Natural killer cell (primary cell): ENCODE results near the gene IL10RA. TPM values are rescaled to one million over a fixed set of nuclear protein-coding genes. Genes with fewer than 3 reads are reported as not detected.

ENCODE experiments used
- ATAC-seq, 3 donors: fragments of 150-1000 bp in 2 of 3; fragments of 200-7000 bp in 1 of 3; cut with Tn5 transposase; 1 replicate in 1 of 3; 2 replicates in 2 of 3; pipeline ENCODE4 v1.10.0; 2021; ENCODE audit warnings: mild to moderate bottlenecking in 2 of 3, moderate library complexity in 2 of 3
- DNase-seq, 2 donors: peaks; one replicate each; pipeline versions ENCODE4 v3.0.0 to v3.0.0-alpha.2; 2013 to 2021; ENCODE audit warnings: mixed read lengths in 1 of 2
- H3K27ac ChIP-seq: one replicate; pipeline ENCODE4 v1.5.1; 2013; ENCODE audit warnings: mild to moderate bottlenecking, low read length
- H3K27me3 ChIP-seq: one replicate; pipeline ENCODE4 v1.6.1; 2013; ENCODE audit warnings: low read length; ENCODE audit not compliant: control insufficient read depth, insufficient read depth
- H3K36me3 ChIP-seq: one replicate; pipeline ENCODE4 v1.6.1; 2013; ENCODE audit warnings: low read length; ENCODE audit not compliant: control insufficient read depth, insufficient read depth
- H3K4me1 ChIP-seq: one replicate; pipeline ENCODE4 v1.6.1; 2013; ENCODE audit warnings: low read length; ENCODE audit not compliant: control insufficient read depth, insufficient read depth
- H3K4me3 ChIP-seq: one replicate; pipeline ENCODE4 v1.5.1; 2013; ENCODE audit warnings: low read length
- H3K9me3 ChIP-seq: one replicate; pipeline ENCODE4 v1.6.1; 2013; ENCODE audit warnings: low read length; ENCODE audit not compliant: control insufficient read depth, insufficient read depth
- H3K27ac Mint-ChIP-seq, 2 donors: one replicate each; pipeline ENCODE4 v1.8.0; 2022; ENCODE audit warnings: mild to moderate bottlenecking in 2 of 2, mixed read lengths in 2 of 2, moderate library complexity in 1 of 2
- H3K27me3 Mint-ChIP-seq, 2 donors: one replicate each; pipeline ENCODE4 v1.8.0; 2022; ENCODE audit warnings: low read depth in 2 of 2, mixed read lengths in 2 of 2
- H3K36me3 Mint-ChIP-seq: one replicate; pipeline ENCODE4 v1.8.0; 2022; ENCODE audit warnings: mixed read lengths
- H3K4me1 Mint-ChIP-seq, 2 donors: one replicate each; pipeline ENCODE4 v1.8.0; 2022; ENCODE audit warnings: mixed read lengths in 2 of 2
- H3K4me3 Mint-ChIP-seq: one replicate; pipeline ENCODE4 v1.8.0; 2022; ENCODE audit warnings: mild to moderate bottlenecking, moderate library complexity, mixed read lengths
- H3K9me3 Mint-ChIP-seq, 2 donors: one replicate each; pipeline ENCODE4 v1.8.0; 2022; ENCODE audit warnings: mixed read lengths in 2 of 2
- WGBS: methylation state at CpG from one replicate; pipeline ENCODE4 v1.1.7; 2013; ENCODE audit warnings: missing lambda C conversion rate; ENCODE audit not compliant: insufficient coverage; 5-methylcytosine and 5-hydroxymethylcytosine counted together
- intact Hi-C: fragments of 100-400 bp; cut with micrococcal nuclease; formaldehyde crosslinking; loops from one replicate; pipeline ENCODE4 v1.14.2; 2022
- total RNA-seq, 4 donors: library from RNA; stranded (reverse); fragments of 120-200 nt in 1 of 4; gene quantifications; one replicate each; pipeline versions ENCODE4 v1.2.3 to v1.2.4, GENCODE V29; 2013 to 2022
- TF ChIP-seq, protein P1 (sequence below): fragments of 200-600 bp; IDR thresholded peaks from one replicate; pipeline ENCODE4 v1.8.0; 2022; ENCODE audit warnings: antibody characterized with exemption

The IL10RA gene
- total RNA-seq, 3 donors from 2014 or later (not counting 1 experiment from before 2014, with no cell fraction given): 263 to 286 (median 268) TPM

- no peaks in the 10 kb centered on the region for H3K9me3 ChIP-seq
- no peak overlapping the region for H3K4me3 ChIP-seq
- peak overlapping the region; percentile 64 for H3K27ac ChIP-seq
- peaks cover 0 to 2% of the 10 kb centered on the region in 2 donors for H3K27me3 Mint-ChIP-seq
- TF ChIP-seq, protein P1, sequence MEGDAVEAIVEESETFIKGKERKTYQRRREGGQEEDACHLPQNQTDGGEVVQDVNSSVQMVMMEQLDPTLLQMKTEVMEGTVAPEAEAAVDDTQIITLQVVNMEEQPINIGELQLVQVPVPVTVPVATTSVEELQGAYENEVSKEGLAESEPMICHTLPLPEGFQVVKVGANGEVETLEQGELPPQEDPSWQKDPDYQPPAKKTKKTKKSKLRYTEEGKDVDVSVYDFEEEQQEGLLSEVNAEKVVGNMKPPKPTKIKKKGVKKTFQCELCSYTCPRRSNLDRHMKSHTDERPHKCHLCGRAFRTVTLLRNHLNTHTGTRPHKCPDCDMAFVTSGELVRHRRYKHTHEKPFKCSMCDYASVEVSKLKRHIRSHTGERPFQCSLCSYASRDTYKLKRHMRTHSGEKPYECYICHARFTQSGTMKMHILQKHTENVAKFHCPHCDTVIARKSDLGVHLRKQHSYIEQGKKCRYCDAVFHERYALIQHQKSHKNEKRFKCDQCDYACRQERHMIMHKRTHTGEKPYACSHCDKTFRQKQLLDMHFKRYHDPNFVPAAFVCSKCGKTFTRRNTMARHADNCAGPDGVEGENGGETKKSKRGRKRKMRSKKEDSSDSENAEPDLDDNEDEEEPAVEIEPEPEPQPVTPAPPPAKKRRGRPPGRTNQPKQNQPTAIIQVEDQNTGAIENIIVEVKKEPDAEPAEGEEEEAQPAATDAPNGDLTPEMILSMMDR: no peak
- H3K9me3 Mint-ChIP-seq: no peaks in the 10 kb centered on the region
- no peaks in the 10 kb centered on the region for H3K36me3 Mint-ChIP-seq
- no peaks in the 10 kb centered on the region for H3K36me3 ChIP-seq
- ATAC-seq: no peak
- no peaks in the 10 kb centered on the region for H3K27me3 ChIP-seq
- peak overlapping the region; percentile 89 to 96 for H3K27ac Mint-ChIP-seq
- H3K4me1 Mint-ChIP-seq: peaks cover 64 to 70% of the 10 kb centered on the region in 2 donors
- DNase-seq: peak in 1 of 2 donors; percentile 28
- H3K4me1 ChIP-seq: peaks cover 75% of the 10 kb centered on the region
- WGBS: 71% methylated on average over 5 of the region's 6 CpGs
- peak overlapping the region; percentile 28 for H3K4me3 Mint-ChIP-seq
- intact Hi-C loops: loop anchor here (10.0 kb wide), 1 partner anchor 524 kb away; no protein-coding TSS in a partner anchor
Observed at GRCh38 chr11:117949062-117949461, 37.1 kb upstream of the IL10RA start.

DNA sequence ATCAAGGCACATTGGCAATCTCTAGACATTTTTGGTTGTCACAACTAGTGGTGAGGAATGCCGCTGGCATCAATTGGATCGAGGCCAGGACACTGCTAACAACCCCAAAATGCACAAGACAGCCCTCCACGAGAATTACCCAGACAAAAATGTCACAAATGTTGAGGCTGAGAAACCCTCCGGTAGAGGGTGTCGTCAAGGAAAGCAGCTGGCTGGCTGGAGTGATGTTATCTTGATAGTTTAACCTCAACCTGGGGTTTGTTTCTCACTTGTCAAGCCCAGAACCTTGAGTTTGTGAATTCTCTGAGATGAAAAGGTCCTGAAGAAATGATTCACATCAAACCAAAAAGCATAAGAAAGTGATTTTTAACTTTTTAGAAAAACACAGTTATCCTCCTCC lies 35.9 kb upstream of the IL10RA start:
- peak overlapping the region; percentile 96 for H3K4me3 Mint-ChIP-seq
- Histone ChIP-seq H3K27ac (peak overlapping the region; percentile 64), H3K4me3 (no peak overlapping the region), H3K27me3 (no peaks in the 10 kb centered on the region), H3K4me1 (peaks cover 82% of the 10 kb centered on the region), H3K9me3 (no peaks in the 10 kb centered on the region), H3K36me3 (no peaks in the 10 kb centered on the region)
- no peaks in the 10 kb centered on the region for H3K36me3 Mint-ChIP-seq
- WGBS: 3% methylated on average over 4 of the region's 5 CpGs
- peak overlapping the region; percentile 89 to 96 for H3K27ac Mint-ChIP-seq
- DNase-seq: peak; percentile 40 to 89
- peak; percentile 60 to 78 (median 75) for ATAC-seq
- H3K9me3 Mint-ChIP-seq: no peaks in the 10 kb centered on the region
- intact Hi-C loops: loop anchor here (1.0 kb wide), 2 partner anchors 36 to 103 kb away; partner anchors contain the start of gene IL10RA
- TF ChIP-seq, protein P1: peak; percentile 19
- H3K4me1 Mint-ChIP-seq: peaks cover 71 to 74% of the 10 kb centered on the region in 2 donors
- no peaks in the 10 kb centered on the region for H3K27me3 Mint-ChIP-seq

- H3K4me1 Mint-ChIP-seq: peaks cover 77 to 79% of the 10 kb centered on the region in 2 donors
- ATAC-seq: peak; percentile 55 to 70 (median 57)
Observed at GRCh38 chr11:117950993-117951961, 34.9 kb upstream of the IL10RA start.

More at GRCh38 chr11:117950993-117951961, 34.9 kb upstream of the IL10RA start:
- intact Hi-C loops: loop anchor here (1.0 kb wide), 2 partner anchors 35 to 102 kb away; partner anchors contain the start of gene IL10RA
- Histone ChIP-seq H3K9me3 (no peaks in the 10 kb centered on the region), H3K4me3 (peak overlapping the region; percentile 11), H3K27me3 (no peaks in the 10 kb centered on the region), H3K4me1 (peaks cover 82% of the 10 kb centered on the region), H3K27ac (peak overlapping the region; percentile 64), H3K36me3 (no peaks in the 10 kb centered on the region)
- Mint-ChIP-seq H3K27ac (peak overlapping the region; percentile 89 to 96), H3K27me3 (no peaks in the 10 kb centered on the region), H3K4me3 (peak overlapping the region; percentile 96), H3K36me3 (peaks cover 1% of the 10 kb centered on the region), H3K9me3 (no peaks in the 10 kb centered on the region)
- WGBS: 31% methylated on average over 15 of the region's 15 CpGs
- peak in 1 of 2 donors; percentile 77 for DNase-seq
- TF ChIP-seq, protein P1: no peak
